NCI-H1694 treated with DMSO at 0.1 percent for 48 hours (cell line): ENCODE data around the gene PTCHD1.
A peak's percentile ranks its signal among the peaks of the same experiment; 100 is the strongest.

Experiments used
- DNase-seq: peaks from one replicate; lab custom pipeline; 2025; lab: John Stamatoyannopoulos, UW

PTCHD1 gene

GRCh38 chrX:23398570-23398969 lies 63.9 kb downstream of the PTCHD1 start:
- DNase-seq, result no peak

DNA sequence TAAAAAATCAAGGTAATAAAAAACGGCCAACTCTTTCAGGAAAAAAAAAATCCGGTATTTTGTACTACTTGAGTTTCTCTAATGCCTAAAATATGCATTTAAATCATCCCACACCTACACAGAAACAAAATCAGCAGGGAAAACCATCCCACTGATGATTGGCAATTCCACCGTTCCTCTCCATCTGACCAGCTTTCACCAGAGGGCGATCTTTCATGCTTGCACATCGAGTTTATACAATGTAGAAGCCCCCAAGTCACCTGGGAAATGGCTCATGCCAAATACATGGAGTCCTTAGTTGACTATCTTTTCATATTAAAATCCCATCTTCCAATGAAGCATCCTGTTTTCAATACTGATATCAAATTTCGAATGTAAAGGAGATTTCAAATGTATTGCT lies 69.2 kb downstream of the PTCHD1 start:
- DNase-seq, result peak; percentile 0

DNA sequence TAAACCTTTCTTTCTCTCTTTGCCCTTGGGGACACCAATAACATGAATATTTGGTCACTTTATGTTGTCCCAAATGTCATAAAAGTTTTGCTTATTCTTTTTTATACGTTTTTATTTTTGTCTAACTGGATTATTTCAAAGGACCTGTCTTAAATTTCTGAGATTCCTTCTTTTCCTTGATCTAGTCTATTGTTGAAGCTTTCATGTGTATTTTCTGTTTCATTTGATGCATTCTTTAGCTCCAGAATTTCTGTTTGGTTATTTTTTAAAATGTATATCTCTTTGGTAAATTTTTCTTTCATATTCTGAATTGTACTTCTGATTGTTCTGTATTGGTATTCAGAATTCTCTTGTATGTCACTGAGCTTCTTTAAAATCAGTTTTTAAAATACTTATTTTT lies 88.3 kb downstream of the PTCHD1 start:
- DNase-seq, result no peak

GRCh38 chrX:23434356-23434884 lies 99.8 kb downstream of the PTCHD1 start:
- DNase-seq, result no peak

DNA sequence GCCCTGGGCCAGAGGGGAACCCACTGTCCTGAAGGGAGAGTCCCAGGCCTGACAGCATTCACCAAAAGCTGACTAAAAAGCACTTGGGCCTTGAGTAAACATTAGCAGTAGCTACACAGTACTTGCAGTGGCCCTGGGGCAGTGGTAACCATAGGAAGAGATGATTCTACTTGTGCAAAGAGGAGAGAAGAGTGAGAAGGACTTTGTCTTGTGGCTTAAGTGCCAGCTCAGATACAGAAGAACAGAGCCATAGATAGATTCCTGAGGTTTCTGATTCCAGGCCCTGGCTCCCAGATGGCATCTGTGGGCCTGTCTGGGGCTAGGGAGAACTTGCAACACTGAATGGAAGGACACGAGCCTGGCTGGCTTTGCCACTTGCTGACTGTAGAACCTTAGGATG lies 100.5 kb downstream of the PTCHD1 start:
- no peak for DNase-seq

- DNase-seq, result no peak
Measured at GRCh38 chrX:23435575-23435974, 100.9 kb downstream of the PTCHD1 start.

- DNase-seq, result no peak
Measured at GRCh38 chrX:23436875-23437274, 102.2 kb downstream of the PTCHD1 start.

- no peak for DNase-seq
Measured at GRCh38 chrX:23451266-23451665, 116.6 kb downstream of the PTCHD1 start.
